Hematopoietic multipotent progenitor cell treated with erythropoietin and hydrocortisone succinate and interleukin-3 and kit ligand, for 4 days (in vitro differentiated cells): ENCODE measurements around the gene APC.
"Not testable (repeated sequence)": the region's sequence is repeated elsewhere in the genome, so short reads cannot be mapped to it uniquely, and the experiment has no call there.

ENCODE experiments used
- DNase-seq: peaks from one replicate; pipeline ENCODE4 v3.0.0-alpha.2; 2015

APC gene

GRCh38 chr5:112860929-112861637 is 123.4 kb downstream of the APC start, which contains the start of gene SRP19:
Gene SRP19, plus strand, starts transcription at chr5:112861287. Its CDS starts 90 bp downstream, at chr5:112861377.
- peak; percentile 98 for DNase-seq

- peak; percentile 17 for DNase-seq
These were observed 123.9 kb downstream of the APC start for GRCh38 chr5:112861638-112861985.

GRCh38 chr5:112862085-112862484 is 124.4 kb downstream of the APC start:
- DNase-seq: no peak

- DNase-seq: no peak
These were observed 125.9 kb downstream of the APC start for GRCh38 chr5:112863549-112863948.

GRCh38 chr5:112865128-112865527 is 127.4 kb downstream of the APC start:
- DNase-seq: no peak

- no peak for DNase-seq
These were observed 129.1 kb downstream of the APC start for GRCh38 chr5:112866739-112867138.

- no peak for DNase-seq
These were observed 129.7 kb downstream of the APC start for GRCh38 chr5:112867411-112867810.

- DNase-seq: no peak
These were observed 132.3 kb downstream of the APC start for GRCh38 chr5:112869948-112870347.

GRCh38 chr5:112870966-112871365 is 133.3 kb downstream of the APC start:
- DNase-seq: peak; percentile 25

GRCh38 chr5:112876362-112876761 is 138.7 kb downstream of the APC start:
- DNase-seq: no peak

- no peak for DNase-seq
These were observed 140.4 kb downstream of the APC start for GRCh38 chr5:112878101-112878500.

GRCh38 chr5:112878760-112879159 is 141.1 kb downstream of the APC start:
- DNase-seq: peak; percentile 51

GRCh38 chr5:112880219-112880964 is 142.7 kb downstream of the APC start:
- no peak for DNase-seq

- DNase-seq: peak; percentile 40
These were observed 145.5 kb downstream of the APC start for GRCh38 chr5:112883192-112883591.

GRCh38 chr5:112885001-112885400 is 147.3 kb downstream of the APC start:
- DNase-seq: no peak

- no peak for DNase-seq
These were observed 149.3 kb downstream of the APC start for GRCh38 chr5:112886975-112887374.

- not testable (repeated sequence) for DNase-seq
These were observed 154.4 kb downstream of the APC start for GRCh38 chr5:112892066-112892465.

- no peak for DNase-seq
These were observed 155.1 kb downstream of the APC start for GRCh38 chr5:112892776-112893175.

- DNase-seq: no peak
These were observed 158.0 kb downstream of the APC start for GRCh38 chr5:112895682-112896081.
